ENCODE results near the gene CMTM1.

DNA sequence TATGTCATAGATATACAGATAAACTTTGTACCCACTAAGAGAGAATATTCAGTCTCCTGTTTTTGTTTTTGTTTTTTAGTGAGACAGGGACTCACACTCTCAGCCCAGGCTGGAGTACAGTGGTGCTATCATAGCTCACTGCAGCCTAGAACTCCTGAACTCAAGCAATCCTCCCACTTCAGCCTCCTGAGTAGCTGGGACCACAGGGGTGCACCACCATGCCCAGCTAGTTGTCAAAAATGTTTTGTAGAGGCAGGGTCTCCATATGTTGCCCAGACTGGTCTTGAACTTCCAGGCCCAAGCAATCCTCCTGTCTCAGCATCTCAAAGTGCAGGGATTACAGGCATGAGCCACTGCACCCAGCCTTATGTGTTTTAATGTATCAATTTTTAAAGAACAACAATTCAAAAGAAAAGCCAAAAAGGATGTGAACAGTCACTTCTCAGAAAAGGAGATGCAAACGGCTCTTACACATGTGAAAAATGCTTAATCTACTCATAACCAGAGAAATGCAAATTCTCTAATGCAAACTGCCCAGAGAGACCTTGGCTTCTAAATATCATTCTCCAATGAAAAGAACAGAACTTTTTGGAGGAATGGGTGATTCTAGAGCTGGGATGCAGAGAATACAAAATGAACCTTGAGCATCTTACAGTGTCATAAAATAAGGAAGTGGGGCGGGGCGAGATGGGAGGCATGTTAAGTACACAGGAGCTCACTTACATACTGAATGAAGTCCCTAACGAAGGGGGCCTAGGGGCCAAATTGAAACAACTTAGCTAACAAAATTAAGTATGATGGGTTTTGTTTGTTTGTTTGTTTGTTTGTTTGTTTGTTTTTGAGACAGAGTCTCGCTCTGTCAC lies 31.0 kb downstream of the CMTM1 start:
- TF ChIP-seq CTCF (IDR thresholded peaks at IDR 0.05; ENCODE audit: insufficient read depth, low read length, poor library complexity, severe bottlenecking): no peak
- no peak for TF ChIP-seq EZH2phosphoT487 (conservative IDR thresholded peaks at IDR 0.05; ENCODE audit: low read length)

Data from SU-DHL-6 (cell line).